Fibroblast of mammary gland (primary cell): ENCODE data around the gene RBM15B.

Experiments
- DNase-seq: peaks from one replicate; pipeline ENCODE4 v3.0.0-alpha.2; 2010; ENCODE audit warnings: low read depth
- H3K4me3 ChIP-seq: 2 replicates; pipeline ENCODE4 v1.5.1; 2011; ENCODE audit warnings: low read depth, mild to moderate bottlenecking, low read length, moderate library complexity; ENCODE audit not compliant: control insufficient read depth
- CTCF ChIP-seq: conservative IDR thresholded peaks from 2 replicates; pipeline ENCODE4 v1.5.1; 2011; ENCODE audit warnings: low read depth, low read length, inconsistent platforms; ENCODE audit not compliant: control insufficient read depth, insufficient read depth

RBM15B gene

GRCh38 chr3:51392355-51393133, 1.5 kb downstream of the RBM15B start:
- TF ChIP-seq CTCF = no peak
- DNase-seq = no peak
- H3K4me3 ChIP-seq = peak overlapping the region; percentile 58

- TF ChIP-seq CTCF = no peak
- no peak overlapping the region for H3K4me3 ChIP-seq
- DNase-seq = no peak
These were observed 2.0 kb downstream of the RBM15B start for GRCh38 chr3:51393134-51393495.

DNA sequence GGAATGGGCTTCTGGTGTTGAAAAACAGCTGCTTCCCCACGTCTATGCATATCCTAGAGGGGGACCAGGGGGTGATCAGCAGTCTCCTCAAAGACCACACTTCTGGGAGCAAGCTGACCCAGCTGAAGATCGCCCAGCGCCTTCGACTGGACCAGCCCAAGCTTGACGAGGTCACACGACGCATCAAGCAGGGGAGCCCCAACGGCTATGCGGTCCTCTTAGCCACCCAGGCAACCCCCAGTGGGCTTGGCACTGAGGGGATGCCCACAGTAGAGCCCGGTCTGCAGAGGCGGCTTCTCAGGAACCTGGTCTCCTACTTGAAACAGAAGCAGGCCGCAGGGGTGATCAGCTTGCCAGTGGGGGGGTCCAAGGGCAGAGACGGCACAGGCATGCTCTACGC, 2.5 kb downstream of the RBM15B start:
- no peak overlapping the region for H3K4me3 ChIP-seq
- TF ChIP-seq CTCF = no peak
- DNase-seq = no peak

DNA sequence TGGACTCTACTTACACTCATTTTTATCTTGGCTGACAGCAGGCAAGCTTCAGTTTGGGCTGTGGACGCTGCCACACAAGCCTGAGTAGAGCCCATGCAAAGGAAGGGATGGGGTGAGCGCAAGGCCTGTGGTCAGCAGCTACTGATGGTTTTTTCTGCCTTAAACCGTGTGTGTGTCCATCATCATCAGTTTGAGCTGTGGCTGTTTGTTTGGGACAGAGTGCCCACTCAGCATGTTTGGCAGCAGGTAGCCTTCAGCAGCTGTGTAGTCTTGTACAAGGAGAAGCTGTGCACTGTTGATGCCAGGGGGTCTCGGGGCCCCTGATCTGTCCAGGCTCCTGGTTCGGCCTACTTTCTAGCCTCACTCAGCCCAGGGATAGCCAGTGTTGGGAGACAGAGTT, 3.5 kb downstream of the RBM15B start:
- no peak overlapping the region for H3K4me3 ChIP-seq
- no peak for TF ChIP-seq CTCF
- no peak for DNase-seq

GRCh38 chr3:51395493-51396213, 4.6 kb downstream of the RBM15B start:
- DNase-seq = no peak
- no peak for TF ChIP-seq CTCF
- H3K4me3 ChIP-seq = no peak overlapping the region

GRCh38 chr3:51396401-51396800, 5.3 kb downstream of the RBM15B start:
- DNase-seq = no peak
- TF ChIP-seq CTCF = no peak
- no peak overlapping the region for H3K4me3 ChIP-seq
